Ishikawa (cell line): ENCODE measurements around the gene CAMK2A.

Experiments
- CEBPB ChIP-seq: IDR thresholded peaks from 2 replicates; pipeline ENCODE4 v1.6.1; 2012
- CREB1 ChIP-seq: IDR thresholded peaks from 2 replicates; pipeline ENCODE4 v1.6.1; 2012; ENCODE audit warnings: low read depth
- EGR1 ChIP-seq: IDR thresholded peaks from 2 replicates; pipeline ENCODE4 v1.6.1; 2012
- EP300 ChIP-seq: IDR thresholded peaks from 2 replicates; pipeline ENCODE4 v1.6.1; 2012; ENCODE audit warnings: borderline replicate concordance
- NFIC ChIP-seq: IDR thresholded peaks from 2 replicates; pipeline ENCODE4 v1.6.1; 2012
- RAD21 ChIP-seq: IDR thresholded peaks from 2 replicates; pipeline ENCODE4 v1.6.1; 2012; ENCODE audit warnings: low read depth
- REST ChIP-seq: IDR thresholded peaks from 2 replicates; pipeline ENCODE4 v1.6.1; 2012; ENCODE audit warnings: low read depth, mild to moderate bottlenecking
- TAF1 ChIP-seq: IDR thresholded peaks from 2 replicates; pipeline ENCODE4 v1.6.1; 2012; ENCODE audit warnings: low read depth, mild to moderate bottlenecking
- YY1 ChIP-seq: IDR thresholded peaks from 2 replicates; pipeline ENCODE4 v1.6.1; 2012; ENCODE audit warnings: low read depth
- TF ChIP-seq, protein P1 (sequence below): IDR thresholded peaks from 2 replicates; pipeline ENCODE4 v1.6.1; 2012

GRCh38 chr5:150196986-150197385 lies 92.6 kb downstream of the CAMK2A start:
- TF ChIP-seq YY1 = no peak
- no peak for TF ChIP-seq RAD21
- TF ChIP-seq EP300 = no peak
- no peak for TF ChIP-seq REST
- no peak for TF ChIP-seq CEBPB
- TF ChIP-seq, protein P1, sequence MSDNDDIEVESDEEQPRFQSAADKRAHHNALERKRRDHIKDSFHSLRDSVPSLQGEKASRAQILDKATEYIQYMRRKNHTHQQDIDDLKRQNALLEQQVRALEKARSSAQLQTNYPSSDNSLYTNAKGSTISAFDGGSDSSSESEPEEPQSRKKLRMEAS = no peak
- TF ChIP-seq NFIC = no peak
- no peak for TF ChIP-seq EGR1
- no peak for TF ChIP-seq CREB1
- TF ChIP-seq TAF1 = no peak
